AG04450 (cell line): ENCODE results near the gene BCL11B. TPM values are rescaled to one million over a fixed set of nuclear protein-coding genes. Genes with fewer than 3 reads are reported as not detected.

Experiments
- CTCF ChIA-PET: fragments of 300-600, 350-600 bp; formaldehyde crosslinking; extraction: SDS; loops from one replicate; lab custom pipeline; 2022; ENCODE audit warnings: antibody characterized with exemption, inconsistent platforms; lab: Charles Lee
- POLR2A ChIA-PET: fragments of 350-600 bp; formaldehyde crosslinking; extraction: SDS; loops from one replicate; lab custom pipeline; 2021; ENCODE audit warnings: antibody characterized with exemption, inconsistent platforms; lab: Yijun Ruan, JAX
- DNase-seq: peaks from one replicate; pipeline ENCODE4 v3.0.0-alpha.2; 2011; ENCODE audit warnings: low read depth, low spot score
- H3K27ac ChIP-seq: one replicate; pipeline ENCODE4 v1.5.1; 2012; ENCODE audit warnings: low read depth, low read length, control low read depth
- H3K27me3 ChIP-seq: one replicate; pipeline ENCODE4 v1.6.0; 2012; ENCODE audit warnings: low read length; ENCODE audit not compliant: control insufficient read depth, insufficient read depth
- H3K4me3 ChIP-seq: 2 replicates; pipeline ENCODE4 v1.5.1; 2011; ENCODE audit warnings: mild to moderate bottlenecking, low read depth, low read length, control low read depth
- H3K9me3 ChIP-seq: 2 replicates; pipeline ENCODE4 v1.5.1; 2012; ENCODE audit warnings: low read length; ENCODE audit not compliant: control insufficient read depth, insufficient read depth
- polyA plus RNA-seq: library from polyadenylated mRNA; depleted of rRNA; stranded (reverse); fragments of >200 nt; gene quantifications from 2 replicates; pipeline ENCODE4 v1.2.3, GENCODE V29; 2011
- TF ChIP-seq, protein P1 (sequence below): IDR thresholded peaks from 2 replicates; pipeline ENCODE4 v1.5.1; 2011; ENCODE audit warnings: low read depth, low read length, control low read depth, inconsistent platforms

BCL11B gene
- polyA plus RNA-seq, 1 experiment = not detected

- POLR2A ChIA-PET = no interaction called here
- TF ChIP-seq, protein P1, sequence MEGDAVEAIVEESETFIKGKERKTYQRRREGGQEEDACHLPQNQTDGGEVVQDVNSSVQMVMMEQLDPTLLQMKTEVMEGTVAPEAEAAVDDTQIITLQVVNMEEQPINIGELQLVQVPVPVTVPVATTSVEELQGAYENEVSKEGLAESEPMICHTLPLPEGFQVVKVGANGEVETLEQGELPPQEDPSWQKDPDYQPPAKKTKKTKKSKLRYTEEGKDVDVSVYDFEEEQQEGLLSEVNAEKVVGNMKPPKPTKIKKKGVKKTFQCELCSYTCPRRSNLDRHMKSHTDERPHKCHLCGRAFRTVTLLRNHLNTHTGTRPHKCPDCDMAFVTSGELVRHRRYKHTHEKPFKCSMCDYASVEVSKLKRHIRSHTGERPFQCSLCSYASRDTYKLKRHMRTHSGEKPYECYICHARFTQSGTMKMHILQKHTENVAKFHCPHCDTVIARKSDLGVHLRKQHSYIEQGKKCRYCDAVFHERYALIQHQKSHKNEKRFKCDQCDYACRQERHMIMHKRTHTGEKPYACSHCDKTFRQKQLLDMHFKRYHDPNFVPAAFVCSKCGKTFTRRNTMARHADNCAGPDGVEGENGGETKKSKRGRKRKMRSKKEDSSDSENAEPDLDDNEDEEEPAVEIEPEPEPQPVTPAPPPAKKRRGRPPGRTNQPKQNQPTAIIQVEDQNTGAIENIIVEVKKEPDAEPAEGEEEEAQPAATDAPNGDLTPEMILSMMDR = no peak
- H3K4me3 ChIP-seq = no peak overlapping the region
- DNase-seq = no peak
- H3K27ac ChIP-seq = no peak overlapping the region
- peaks cover 3% of the 10 kb centered on the region; the same call in 1 of the 2 replicates for H3K9me3 ChIP-seq
- CTCF ChIA-PET = no interaction called here
- H3K27me3 ChIP-seq = no peaks in the 10 kb centered on the region
Observed at GRCh38 chr14:99207456-99207855, 64.5 kb downstream of the BCL11B start.

DNA sequence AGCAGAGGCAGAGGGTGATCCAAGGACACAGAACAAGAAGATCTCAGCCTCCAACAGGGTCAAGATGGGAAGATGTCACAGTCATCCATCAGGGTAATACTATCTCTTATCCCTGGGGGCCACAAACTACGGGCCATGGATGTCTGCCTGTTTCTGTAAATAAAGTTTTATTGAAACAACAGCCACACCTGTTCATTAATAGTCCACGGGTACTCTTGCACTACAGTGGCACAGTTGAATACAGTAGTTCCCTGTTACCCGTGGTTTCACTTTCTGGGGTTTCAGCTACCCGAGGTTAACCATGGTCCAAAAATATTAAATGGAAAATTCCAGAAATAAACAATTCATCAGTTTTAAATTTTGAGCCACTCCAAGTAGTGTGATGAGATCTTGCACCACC is 65.9 kb downstream of the BCL11B start:
- peaks cover 3% of the 10 kb centered on the region; the same call in 1 of the 2 replicates for H3K9me3 ChIP-seq
- ChIA-PET CTCF (no interaction called here), POLR2A (no interaction called here)
- TF ChIP-seq, protein P1 = no peak
- H3K4me3 ChIP-seq = no peak overlapping the region
- no peak overlapping the region for H3K27ac ChIP-seq
- DNase-seq = no peak
- no peaks in the 10 kb centered on the region for H3K27me3 ChIP-seq

GRCh38 chr14:99205086-99205688 is 66.8 kb downstream of the BCL11B start:
- H3K27ac ChIP-seq = no peak overlapping the region
- no peak for DNase-seq
- TF ChIP-seq, protein P1 = no peak
- ChIA-PET CTCF (no interaction called here), POLR2A (no interaction called here)
- H3K27me3 ChIP-seq = no peaks in the 10 kb centered on the region
- peaks cover 6% of the 10 kb centered on the region; the same call in 1 of the 2 replicates for H3K9me3 ChIP-seq
- no peak overlapping the region for H3K4me3 ChIP-seq

DNA sequence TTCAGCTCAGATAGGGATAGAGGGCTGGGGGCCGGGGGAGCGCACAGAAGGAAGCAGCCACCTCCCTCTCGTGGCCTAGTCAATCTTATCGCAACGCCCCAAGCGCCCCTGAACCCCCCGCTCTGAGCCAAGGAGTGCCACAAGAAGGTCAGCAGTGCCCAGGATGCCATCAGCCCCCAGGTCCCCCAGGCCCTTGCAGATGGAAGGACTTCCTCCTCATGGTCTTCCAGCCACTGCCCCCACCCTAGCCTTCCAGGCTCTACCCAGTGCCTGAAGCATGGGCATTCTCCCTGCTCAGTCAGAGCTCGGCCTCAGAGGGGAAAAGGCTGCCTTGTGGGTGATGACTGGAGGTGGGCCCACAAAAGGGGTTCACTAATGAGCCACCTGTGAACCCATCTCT is 68.2 kb downstream of the BCL11B start:
- Histone ChIP-seq H3K27ac (no peak overlapping the region), H3K27me3 (no peaks in the 10 kb centered on the region), H3K9me3 (peaks cover 6% of the 10 kb centered on the region; the same call in 1 of the 2 replicates), H3K4me3 (no peak overlapping the region)
- TF ChIP-seq, protein P1 = no peak
- no peak for DNase-seq
- CTCF ChIA-PET = no interaction called here
- POLR2A ChIA-PET = no interaction called here

DNA sequence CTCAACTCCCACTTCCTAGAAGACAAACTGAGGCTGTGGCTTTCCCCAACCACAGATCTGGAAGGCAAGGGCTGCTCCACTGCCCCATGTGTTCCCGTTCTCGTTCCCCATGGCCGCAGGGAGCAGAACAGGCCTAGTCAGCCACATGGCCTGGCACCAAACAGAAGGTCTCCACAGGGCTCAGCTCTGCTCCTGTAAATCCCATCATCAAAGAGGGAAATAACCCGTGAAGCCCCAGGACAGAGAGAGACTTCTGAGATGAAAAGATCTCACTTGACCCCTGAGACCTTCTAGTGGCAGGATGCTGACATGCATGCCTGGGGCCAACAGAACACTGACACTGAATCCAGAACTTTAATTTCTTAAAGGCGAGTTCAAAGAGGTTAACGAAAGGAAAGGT is 68.9 kb downstream of the BCL11B start:
- Histone ChIP-seq H3K9me3 (peaks cover 6% of the 10 kb centered on the region; the same call in 1 of the 2 replicates), H3K4me3 (no peak overlapping the region), H3K27ac (no peak overlapping the region), H3K27me3 (no peaks in the 10 kb centered on the region)
- no peak for DNase-seq
- ChIA-PET CTCF (no interaction called here), POLR2A (no interaction called here)
- TF ChIP-seq, protein P1 = no peak
